GM18498 (cell line): Measurements from ENCODE around the gene SNX8.

Experiments used
- ATAC-seq: cut with Tn5 transposase; IDR thresholded peaks from one replicate; pipeline ENCODE4 v1.9.1; 2021; ENCODE audit warnings: mild to moderate bottlenecking, moderate library complexity; ENCODE audit not compliant: unreplicated experiment

SNX8 gene

DNA sequence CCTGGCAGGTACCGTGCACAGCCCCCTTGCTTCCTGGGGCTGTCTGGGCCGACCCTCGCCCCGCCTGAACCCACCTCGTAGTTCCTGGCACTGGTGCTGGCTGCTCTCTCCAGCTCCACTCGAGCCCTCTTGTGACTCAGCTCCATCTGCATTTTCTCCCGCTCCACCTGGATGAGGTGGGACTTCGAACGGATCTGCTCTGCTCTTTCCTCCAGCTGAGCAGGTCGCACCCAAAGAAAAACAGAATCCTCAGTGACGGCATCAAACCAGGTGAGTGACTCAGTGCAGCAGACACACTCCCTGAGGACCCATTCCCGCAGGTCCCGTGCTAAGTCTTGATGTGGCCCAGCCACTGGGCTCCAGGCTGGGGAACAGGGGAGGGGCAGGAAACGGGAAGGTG, 88.9 kb downstream of the SNX8 start:
- ATAC-seq: no peak

- ATAC-seq: no peak
These were observed 89.3 kb downstream of the SNX8 start for GRCh38 chr7:2224934-2225333.

GRCh38 chr7:2224491-2224928, 89.7 kb downstream of the SNX8 start:
- no peak for ATAC-seq

GRCh38 chr7:2223321-2223720, 90.9 kb downstream of the SNX8 start:
- ATAC-seq: no peak

DNA sequence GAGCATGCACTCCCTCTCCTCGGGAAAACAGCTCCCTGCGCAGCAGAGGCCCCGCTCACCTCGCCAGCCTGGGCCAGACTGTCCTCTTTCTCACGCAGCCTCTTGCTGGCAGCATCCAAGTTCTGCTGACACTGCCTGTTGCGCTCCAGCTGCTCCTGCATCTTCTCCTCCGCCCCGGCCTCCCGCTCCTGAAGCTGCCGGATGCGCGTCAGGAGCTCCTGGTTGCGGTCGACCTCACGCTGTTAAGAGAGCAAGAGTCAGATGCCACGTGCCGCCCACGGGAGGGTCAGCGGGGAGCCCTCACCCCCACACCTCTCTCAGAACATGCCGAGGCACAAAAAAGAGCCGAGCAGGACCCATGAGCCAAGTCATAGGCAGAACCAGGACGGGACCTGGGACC, 91.7 kb downstream of the SNX8 start:
- no peak for ATAC-seq

DNA sequence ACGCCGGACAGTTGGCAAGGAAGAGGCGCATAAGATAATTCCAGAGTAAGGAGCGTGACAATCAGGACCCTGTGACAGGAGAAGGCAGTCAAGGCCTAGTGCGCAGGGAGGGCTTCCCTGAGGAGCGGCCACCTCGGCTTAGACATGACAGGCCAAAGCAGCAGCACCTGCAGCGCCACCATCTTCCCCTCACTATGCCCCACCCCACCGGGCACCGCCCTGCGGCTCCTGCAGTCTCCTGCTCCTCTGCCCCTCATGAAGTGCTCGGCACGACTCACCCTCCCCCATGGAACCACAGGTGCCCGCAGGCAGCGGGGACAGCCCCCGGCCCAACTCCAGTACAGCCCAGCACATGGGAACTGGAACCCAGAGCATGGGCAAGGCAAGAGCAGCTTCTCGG, 93.3 kb downstream of the SNX8 start:
- ATAC-seq: no peak

- ATAC-seq: no peak
These were observed 93.7 kb downstream of the SNX8 start for GRCh38 chr7:2220506-2220905.

GRCh38 chr7:2220030-2220429, 94.2 kb downstream of the SNX8 start:
- no peak for ATAC-seq

GRCh38 chr7:2219606-2220005, 94.6 kb downstream of the SNX8 start:
- no peak for ATAC-seq

DNA sequence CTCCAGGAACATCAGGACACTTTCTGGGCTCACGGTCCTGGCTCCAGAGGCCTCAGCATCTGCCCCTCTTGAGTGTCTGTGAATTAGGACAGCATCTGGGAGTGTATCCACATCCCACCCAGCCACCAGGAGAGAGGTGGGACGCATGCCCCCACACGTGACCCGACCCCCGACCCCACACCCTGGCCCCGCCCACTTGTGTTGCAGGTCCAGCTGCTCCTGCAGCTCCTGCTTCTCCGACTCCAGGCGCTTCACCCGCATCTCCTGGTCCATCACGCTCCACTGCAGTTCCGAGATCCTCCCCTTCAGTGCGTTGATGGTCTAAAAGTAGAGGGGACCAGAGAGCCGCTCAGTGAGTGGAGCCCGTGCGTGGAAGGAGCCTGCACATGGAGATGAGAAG, 95.1 kb downstream of the SNX8 start:
- no peak for ATAC-seq

GRCh38 chr7:2218444-2218785, 95.8 kb downstream of the SNX8 start:
- ATAC-seq: no peak

- no peak for ATAC-seq
These were observed 96.4 kb downstream of the SNX8 start for GRCh38 chr7:2217716-2218443.

DNA sequence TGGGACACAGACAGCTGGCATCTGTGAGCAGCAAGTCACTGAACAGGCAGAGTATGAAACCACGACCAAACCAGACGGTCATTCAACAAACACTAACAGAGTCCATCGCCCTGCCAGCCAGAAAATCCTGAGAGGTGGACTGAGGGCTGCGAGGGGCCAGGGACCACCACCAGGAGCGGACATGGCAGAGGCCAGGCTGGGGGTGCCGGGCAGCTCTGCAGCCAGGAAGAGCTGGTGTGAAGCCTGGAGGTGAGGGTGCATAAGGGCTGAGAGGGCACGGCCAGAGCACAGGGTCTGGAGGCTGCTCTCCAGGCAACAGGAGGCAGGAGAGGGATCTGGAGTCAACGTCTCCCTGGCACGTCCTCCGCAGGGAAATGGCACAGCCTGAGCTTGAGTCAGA, 97.0 kb downstream of the SNX8 start:
- ATAC-seq: no peak

DNA sequence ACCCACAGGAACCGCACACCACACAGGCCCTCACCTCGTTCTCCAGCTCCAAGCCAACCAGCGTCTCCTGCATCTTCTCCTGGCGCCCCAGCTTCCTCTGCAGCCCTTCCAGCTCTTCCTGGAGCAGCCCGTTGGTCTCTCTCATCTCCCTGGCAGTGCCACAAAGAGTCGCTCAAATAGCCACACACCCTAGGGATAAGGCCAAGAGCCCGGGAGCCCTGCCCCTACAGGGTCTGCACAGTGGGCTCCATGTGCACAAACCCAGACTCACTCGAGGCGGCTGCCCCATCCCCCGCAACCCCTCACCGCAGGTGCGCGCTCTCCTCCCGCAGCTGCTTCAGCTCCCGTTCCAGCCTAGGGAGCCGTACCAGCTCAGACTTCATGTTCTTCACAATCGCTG, 98.4 kb downstream of the SNX8 start:
- ATAC-seq: no peak

GRCh38 chr7:2214636-2215035, 99.6 kb downstream of the SNX8 start:
- no peak for ATAC-seq

GRCh38 chr7:2213551-2214215, 100.6 kb downstream of the SNX8 start:
- ATAC-seq: no peak

GRCh38 chr7:2212906-2213305, 101.3 kb downstream of the SNX8 start:
- ATAC-seq: no peak

DNA sequence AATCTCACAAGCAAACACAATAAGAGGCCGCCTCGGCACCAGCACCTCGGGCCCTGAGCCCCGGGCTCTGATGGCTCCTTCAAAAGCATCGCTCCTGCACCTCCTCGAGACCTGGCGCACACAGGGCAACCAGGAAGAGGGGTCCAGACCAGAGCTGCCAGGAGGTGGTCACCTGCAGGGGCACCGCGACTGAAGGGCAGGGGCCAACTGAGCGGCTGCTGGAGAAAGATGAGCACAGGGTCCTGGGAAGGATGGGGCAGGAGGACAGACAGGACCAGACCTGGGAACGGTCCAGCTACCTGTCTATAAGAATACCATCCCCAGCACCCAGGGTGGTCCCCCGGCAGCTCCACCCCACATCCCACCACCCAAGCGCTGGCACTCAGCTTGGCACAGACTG, 102.3 kb downstream of the SNX8 start:
- ATAC-seq: no peak

- no peak for ATAC-seq
These were observed 102.9 kb downstream of the SNX8 start for GRCh38 chr7:2211259-2211880.

GRCh38 chr7:2210551-2211258, 103.5 kb downstream of the SNX8 start:
- ATAC-seq: no peak

DNA sequence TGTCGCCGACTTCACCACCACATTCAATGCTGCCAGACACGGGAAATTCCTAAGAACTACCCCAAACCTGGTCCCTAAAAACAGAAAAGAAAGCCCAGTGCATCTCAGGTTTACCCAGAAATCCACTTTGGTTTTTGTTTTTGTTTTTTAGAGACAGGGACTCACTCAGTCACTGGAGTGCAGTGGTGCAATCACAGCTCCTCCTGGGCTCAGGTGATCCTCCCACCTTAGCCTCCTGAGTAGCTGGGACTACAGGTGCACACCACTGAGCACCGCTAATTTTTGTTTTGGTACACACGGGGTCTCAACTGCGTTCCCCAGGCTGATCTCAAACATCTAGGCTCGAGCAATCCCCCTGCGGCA, 104.3 kb downstream of the SNX8 start:
- ATAC-seq: no peak
